Subcutaneous adipose tissue (tissue), 4 donors: ENCODE data around the gene BARHL1. TPM values are rescaled to one million over a fixed set of nuclear protein-coding genes. Genes with fewer than 3 reads are reported as not detected.

ENCODE experiments used
- total RNA-seq, 4 donors: library from RNA; depleted of rRNA; stranded (reverse); fragments of >200 nt; gene quantifications; one replicate each; pipeline ENCODE4 v1.1.0, GENCODE V29; 2016
- TF ChIP-seq, protein P1 (sequence below): fragments of 450-650 bp; IDR thresholded peaks from one replicate; pipeline ENCODE4 v1.5.1; 2016; ENCODE audit warnings: low read depth, mild to moderate bottlenecking, control low read depth, antibody characterized with exemption, moderate library complexity

BARHL1 gene
- total RNA-seq, 4 donors from 2014 or later: not detected

DNA sequence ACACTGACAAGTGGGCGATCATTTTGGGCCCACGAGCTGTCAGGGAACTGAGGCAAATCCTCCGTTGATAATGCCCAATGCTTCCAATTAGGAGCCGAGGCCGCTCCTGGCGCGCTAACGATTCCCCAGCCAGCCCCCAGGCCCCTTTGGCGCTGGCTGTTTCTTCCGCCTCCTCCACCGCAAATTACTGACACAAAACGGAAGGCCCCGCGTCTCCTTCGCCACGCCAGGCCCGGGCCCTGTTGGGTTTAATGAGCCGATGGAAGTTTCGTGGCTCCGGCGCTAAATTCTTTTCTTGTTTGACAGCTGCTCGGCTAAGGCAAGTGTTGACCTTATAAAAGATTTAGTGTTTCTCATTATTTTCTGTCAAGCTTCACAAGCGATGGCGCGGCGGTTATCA, 25.7 kb upstream of the BARHL1 start:
- TF ChIP-seq, protein P1, sequence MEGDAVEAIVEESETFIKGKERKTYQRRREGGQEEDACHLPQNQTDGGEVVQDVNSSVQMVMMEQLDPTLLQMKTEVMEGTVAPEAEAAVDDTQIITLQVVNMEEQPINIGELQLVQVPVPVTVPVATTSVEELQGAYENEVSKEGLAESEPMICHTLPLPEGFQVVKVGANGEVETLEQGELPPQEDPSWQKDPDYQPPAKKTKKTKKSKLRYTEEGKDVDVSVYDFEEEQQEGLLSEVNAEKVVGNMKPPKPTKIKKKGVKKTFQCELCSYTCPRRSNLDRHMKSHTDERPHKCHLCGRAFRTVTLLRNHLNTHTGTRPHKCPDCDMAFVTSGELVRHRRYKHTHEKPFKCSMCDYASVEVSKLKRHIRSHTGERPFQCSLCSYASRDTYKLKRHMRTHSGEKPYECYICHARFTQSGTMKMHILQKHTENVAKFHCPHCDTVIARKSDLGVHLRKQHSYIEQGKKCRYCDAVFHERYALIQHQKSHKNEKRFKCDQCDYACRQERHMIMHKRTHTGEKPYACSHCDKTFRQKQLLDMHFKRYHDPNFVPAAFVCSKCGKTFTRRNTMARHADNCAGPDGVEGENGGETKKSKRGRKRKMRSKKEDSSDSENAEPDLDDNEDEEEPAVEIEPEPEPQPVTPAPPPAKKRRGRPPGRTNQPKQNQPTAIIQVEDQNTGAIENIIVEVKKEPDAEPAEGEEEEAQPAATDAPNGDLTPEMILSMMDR: no peak

DNA sequence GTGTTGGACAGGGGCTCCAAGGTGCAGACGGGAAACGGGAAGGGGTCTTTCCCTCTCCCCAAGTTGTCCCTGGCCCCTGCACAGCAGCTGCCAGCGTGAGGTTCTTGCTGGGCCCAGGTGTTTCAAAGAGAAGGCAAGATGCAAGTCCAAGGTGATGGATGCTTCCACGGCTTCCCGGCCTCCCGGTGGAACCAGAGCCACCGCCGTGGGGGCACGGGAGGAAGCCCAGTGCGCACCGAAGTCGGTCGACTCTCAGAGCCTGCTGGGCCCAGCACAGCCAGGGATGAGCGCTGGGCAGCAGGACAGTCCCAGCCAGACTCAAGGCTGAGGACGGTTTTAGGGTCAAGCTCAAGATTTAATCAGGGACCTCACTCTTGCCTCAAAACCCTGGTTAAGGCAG, 25.2 kb upstream of the BARHL1 start:
- TF ChIP-seq, protein P1: no peak

DNA sequence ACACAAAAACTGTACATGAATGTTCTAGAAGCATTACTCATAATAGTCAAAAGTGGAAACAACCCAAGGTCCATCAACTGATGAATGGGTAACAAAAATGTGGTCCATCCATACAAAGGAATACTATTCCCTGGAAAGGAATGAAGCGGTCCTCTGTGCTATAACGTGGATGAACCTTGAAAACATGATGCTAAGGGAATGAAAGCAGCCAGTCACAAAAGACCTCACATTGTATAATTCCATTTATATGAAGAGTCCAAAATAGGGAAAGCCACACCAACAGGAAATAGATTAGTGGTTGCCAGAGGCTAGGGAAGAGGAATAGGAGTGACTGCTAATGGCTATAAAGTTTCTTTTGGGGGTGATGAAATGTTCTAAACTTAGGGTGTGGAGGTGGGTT, 22.7 kb upstream of the BARHL1 start:
- TF ChIP-seq, protein P1: no peak

DNA sequence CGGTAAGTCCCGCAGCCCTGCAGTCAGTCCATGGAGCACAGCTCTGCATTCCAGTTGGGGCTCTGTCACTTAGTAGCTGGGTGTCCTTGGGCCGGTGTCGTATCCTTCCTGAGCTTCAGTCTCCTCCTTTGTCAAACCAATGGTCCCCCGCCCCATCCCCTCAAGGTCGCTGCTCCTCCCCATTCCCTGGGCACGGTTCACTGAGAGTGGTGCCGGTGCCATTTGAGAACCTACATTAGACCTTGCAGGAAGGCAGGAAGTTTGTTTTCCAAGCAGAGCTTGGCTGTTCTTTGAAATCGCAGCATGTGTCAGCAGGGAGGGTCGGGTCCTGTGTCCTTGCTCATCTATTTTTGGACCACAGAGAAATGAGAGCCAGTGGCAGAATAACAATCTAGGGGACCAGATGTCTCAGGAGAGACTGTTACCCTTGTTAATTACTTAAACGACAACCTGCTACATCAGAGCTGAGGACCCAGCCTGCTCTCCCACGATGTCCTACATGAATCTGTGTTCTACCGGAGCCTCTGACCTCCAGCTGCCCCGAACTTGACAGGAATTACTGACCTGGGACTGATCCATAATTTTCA, 21.7 kb upstream of the BARHL1 start:
- TF ChIP-seq, protein P1: no peak

DNA sequence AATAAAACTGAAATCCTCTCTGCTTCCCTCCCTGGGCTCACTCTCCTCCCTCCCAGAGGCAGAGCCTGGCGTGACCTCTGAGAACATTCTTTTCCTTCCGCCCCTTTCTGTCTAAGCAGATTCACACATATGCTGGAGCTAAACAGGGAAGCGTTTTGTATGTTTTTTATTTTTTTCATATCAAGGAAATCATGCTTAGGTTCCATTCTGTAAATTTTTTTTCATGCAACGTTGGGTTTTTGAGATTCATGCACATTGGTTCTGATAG, 20.2 kb upstream of the BARHL1 start:
- TF ChIP-seq, protein P1: no peak

DNA sequence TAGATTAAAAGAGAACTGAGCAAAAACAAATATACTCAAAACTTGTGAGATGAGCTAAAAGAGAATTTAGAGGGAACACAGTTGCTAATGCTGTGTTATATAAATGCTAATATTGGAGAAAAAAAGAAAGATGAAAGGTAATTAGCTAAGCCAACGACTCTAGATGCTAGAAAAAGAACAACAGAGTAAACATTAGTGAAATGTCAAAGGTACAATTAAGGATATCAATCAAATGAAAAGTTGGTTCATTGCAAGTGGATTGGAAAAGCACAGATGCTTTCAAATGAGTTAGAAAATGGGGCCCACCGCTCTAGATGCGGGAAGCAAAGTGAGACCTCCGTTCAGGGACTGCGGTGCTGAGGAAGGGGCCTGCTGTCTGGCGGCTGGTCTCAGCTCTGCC, 17.9 kb upstream of the BARHL1 start:
- TF ChIP-seq, protein P1: no peak

DNA sequence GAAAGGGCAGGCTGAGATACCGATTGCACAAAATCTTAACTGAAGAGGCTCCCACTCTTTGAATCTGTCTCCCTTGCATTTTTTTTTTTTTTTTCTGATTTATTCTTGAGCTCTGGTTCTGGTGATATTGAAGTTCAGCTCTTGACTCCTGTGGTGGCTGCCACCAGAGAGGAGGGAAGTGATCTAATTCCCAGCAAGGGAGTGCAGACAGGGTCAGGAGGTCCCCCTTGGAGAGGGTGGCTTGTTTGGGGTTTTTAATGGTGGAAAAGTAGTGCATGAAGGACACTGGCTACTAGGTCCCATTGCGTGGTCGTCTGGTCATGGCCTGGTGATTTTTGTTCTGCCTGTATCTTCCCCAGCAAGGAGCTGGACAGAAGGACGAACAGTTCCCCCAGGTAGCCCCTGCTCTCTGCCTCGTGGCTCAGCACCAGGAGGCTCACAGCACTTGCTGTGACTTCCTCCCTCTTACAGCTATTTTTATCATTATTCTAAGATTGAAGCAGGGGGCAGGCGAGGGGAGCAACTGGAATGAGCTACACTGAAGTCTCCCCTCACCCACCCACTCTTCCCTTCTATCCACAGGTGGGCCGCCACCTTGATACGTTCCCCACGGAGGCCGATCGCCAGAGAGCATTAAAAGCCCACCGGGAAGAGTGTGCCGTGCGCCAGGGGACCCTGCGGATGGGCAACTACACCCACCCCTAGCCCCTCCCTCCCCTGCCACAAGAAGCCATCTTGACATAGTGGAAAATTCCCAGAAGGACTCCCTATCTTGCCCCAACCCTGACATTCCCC, 10.4 kb upstream of the BARHL1 start:
- TF ChIP-seq, protein P1: no peak
